ENCODE results near the gene MLLT10.
"Not testable (repeated sequence)": the region's sequence is repeated elsewhere in the genome, so short reads cannot be mapped to it uniquely, and the experiment has no call there.

The MLLT10 gene

GRCh38 chr10:21572578-21572977, 38.5 kb downstream of the MLLT10 start:
- DNase-seq = no peak

- not testable (repeated sequence) for DNase-seq
Measured at GRCh38 chr10:21574514-21574913, 40.5 kb downstream of the MLLT10 start.

GRCh38 chr10:21579291-21579690, 45.3 kb downstream of the MLLT10 start:
- DNase-seq = no peak

- not testable (repeated sequence) for DNase-seq
Measured at GRCh38 chr10:21581421-21581834, 47.4 kb downstream of the MLLT10 start.

GRCh38 chr10:21584834-21585530, 51.0 kb downstream of the MLLT10 start:
- DNase-seq = no peak

GRCh38 chr10:21587391-21587790, 53.4 kb downstream of the MLLT10 start:
- no peak for DNase-seq

- not testable (repeated sequence) for DNase-seq
Measured at GRCh38 chr10:21588159-21588558, 54.1 kb downstream of the MLLT10 start.

- no peak for DNase-seq
Measured at GRCh38 chr10:21593986-21594385, 60.0 kb downstream of the MLLT10 start.

GRCh38 chr10:21599582-21599981, 65.5 kb downstream of the MLLT10 start:
- DNase-seq = no peak

GRCh38 chr10:21600804-21601433, 66.9 kb downstream of the MLLT10 start:
- no peak for DNase-seq

GRCh38 chr10:21602313-21602712, 68.3 kb downstream of the MLLT10 start:
- no peak for DNase-seq

GRCh38 chr10:21603721-21604120, 69.7 kb downstream of the MLLT10 start:
- no peak for DNase-seq

GRCh38 chr10:21604651-21605050, 70.6 kb downstream of the MLLT10 start:
- no peak for DNase-seq

- no peak for DNase-seq
Measured at GRCh38 chr10:21607907-21608306, 73.9 kb downstream of the MLLT10 start.

GRCh38 chr10:21614000-21614399, 80.0 kb downstream of the MLLT10 start:
- DNase-seq = no peak

GRCh38 chr10:21617267-21617666, 83.2 kb downstream of the MLLT10 start:
- DNase-seq = no peak

- no peak for DNase-seq
Measured at GRCh38 chr10:21623291-21623690, 89.3 kb downstream of the MLLT10 start.

- DNase-seq = not testable (repeated sequence)
Measured at GRCh38 chr10:21624421-21624820, 90.4 kb downstream of the MLLT10 start.

- DNase-seq = no peak
Measured at GRCh38 chr10:21624951-21625350, 90.9 kb downstream of the MLLT10 start.

GRCh38 chr10:21625623-21626229, 91.7 kb downstream of the MLLT10 start:
- no peak for DNase-seq

GRCh38 chr10:21626457-21627161, 92.6 kb downstream of the MLLT10 start:
- DNase-seq = no peak

- no peak for DNase-seq
Measured at GRCh38 chr10:21627331-21627730, 93.3 kb downstream of the MLLT10 start.

Data from anterior cingulate cortex (tissue), 58 donors.